ENCODE results near the gene TMUB2. TPM values are rescaled to one million over a fixed set of nuclear protein-coding genes. Genes with fewer than 3 reads are reported as not detected.

Gene TMUB2
- total RNA-seq, 2 experiments from 2014 or later: 21.3 to 25.9 TPM

DNA sequence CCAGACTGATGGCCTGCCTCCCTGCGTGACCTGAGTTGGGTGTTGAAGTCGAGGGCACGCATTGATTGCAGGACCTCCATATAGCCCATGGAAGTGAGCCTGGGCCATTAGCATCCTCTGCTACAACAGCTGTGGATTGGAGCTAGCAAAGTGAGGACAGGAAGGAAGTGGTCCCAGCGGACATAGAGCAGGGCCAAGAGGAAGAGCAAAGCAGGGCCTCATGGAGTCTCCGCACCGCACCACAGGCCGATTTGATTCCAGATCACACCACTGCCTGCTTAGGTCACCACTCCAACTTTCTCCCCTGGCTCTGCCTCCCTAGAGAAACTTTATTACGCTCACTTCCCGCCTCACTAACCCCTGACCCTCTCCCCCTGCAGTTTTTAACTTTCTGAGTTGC, 43.4 kb downstream of the TMUB2 start:
- no peak for DNase-seq (ENCODE audit: low spot score)
- POLR2A ChIA-PET: no interaction called here
- Histone ChIP-seq H4K20me1 (ENCODE audit: insufficient read depth, low read length) (no peaks in the 10 kb centered on the region), H3K36me3 (ENCODE audit: insufficient read depth, low read length) (no peaks in the 10 kb centered on the region), H3K4me2 (ENCODE audit: low read length) (no peak overlapping the region), H3K79me2 (ENCODE audit: insufficient read depth, low read depth, low read length) (no peaks in the 10 kb centered on the region), H2AFZ (ENCODE audit: low read length) (no peak overlapping the region), H3K4me3 (ENCODE audit: low read depth, low read length, poor library complexity, severe bottlenecking) (no peak overlapping the region), H3K4me1 (ENCODE audit: insufficient read depth, low read length, poor library complexity, severe bottlenecking) (peaks cover 9% of the 10 kb centered on the region), H3K27ac (ENCODE audit: low read depth, low read length, poor library complexity, severe bottlenecking) (no peak overlapping the region), H3K9me2 (ENCODE audit: insufficient read depth, low read length) (no peaks in the 10 kb centered on the region), H3K9me3 (ENCODE audit: low read length) (no peaks in the 10 kb centered on the region)
- intact Hi-C loops (cut with micrococcal nuclease; ENCODE audit: unreplicated experiment): no loop called here
- BruUV-seq (replicated peaks): no TSS peak
- CTCF ChIA-PET (ENCODE audit: unreplicated experiment): no interaction called here
- no peak for TF ChIP-seq EZH2phosphoT487 (IDR thresholded peaks at IDR 0.05; ENCODE audit: borderline replicate concordance, low read depth, low read length)
- TF ChIP-seq, protein P1, sequence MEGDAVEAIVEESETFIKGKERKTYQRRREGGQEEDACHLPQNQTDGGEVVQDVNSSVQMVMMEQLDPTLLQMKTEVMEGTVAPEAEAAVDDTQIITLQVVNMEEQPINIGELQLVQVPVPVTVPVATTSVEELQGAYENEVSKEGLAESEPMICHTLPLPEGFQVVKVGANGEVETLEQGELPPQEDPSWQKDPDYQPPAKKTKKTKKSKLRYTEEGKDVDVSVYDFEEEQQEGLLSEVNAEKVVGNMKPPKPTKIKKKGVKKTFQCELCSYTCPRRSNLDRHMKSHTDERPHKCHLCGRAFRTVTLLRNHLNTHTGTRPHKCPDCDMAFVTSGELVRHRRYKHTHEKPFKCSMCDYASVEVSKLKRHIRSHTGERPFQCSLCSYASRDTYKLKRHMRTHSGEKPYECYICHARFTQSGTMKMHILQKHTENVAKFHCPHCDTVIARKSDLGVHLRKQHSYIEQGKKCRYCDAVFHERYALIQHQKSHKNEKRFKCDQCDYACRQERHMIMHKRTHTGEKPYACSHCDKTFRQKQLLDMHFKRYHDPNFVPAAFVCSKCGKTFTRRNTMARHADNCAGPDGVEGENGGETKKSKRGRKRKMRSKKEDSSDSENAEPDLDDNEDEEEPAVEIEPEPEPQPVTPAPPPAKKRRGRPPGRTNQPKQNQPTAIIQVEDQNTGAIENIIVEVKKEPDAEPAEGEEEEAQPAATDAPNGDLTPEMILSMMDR (conservative IDR thresholded peaks at IDR 0.05; ENCODE audit: low read length): no peak

DNA sequence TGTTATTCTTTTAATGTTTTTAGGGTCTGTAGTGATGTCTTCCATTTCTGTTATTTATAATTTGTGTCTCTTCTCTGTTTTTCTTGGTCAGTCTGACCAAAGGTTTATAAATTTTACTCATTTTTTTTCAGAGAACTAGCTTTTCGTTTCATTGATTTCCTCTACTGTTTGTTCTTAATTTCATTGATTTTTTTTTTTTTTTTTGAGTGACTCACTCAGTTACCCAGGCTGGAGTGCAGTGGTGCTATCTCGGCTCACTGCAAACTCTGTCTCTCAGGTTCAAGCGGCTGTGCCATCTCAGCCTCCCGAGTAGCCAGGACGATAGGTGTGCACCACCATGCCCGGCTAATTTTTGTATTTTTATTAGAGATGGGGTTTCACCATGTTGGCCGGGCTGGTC, 45.3 kb downstream of the TMUB2 start:
- BruUV-seq (replicated peaks): no TSS peak
- H3K9me3 ChIP-seq (ENCODE audit: low read length): no peaks in the 10 kb centered on the region
- no peaks in the 10 kb centered on the region for H4K20me1 ChIP-seq (ENCODE audit: insufficient read depth, low read length)
- DNase-seq (ENCODE audit: low spot score): no peak
- H3K4me1 ChIP-seq (ENCODE audit: insufficient read depth, low read length, poor library complexity, severe bottlenecking): peaks cover 5% of the 10 kb centered on the region
- no peak overlapping the region for H3K4me3 ChIP-seq (ENCODE audit: low read depth, low read length, poor library complexity, severe bottlenecking)
- no peaks in the 10 kb centered on the region for H3K36me3 ChIP-seq (ENCODE audit: insufficient read depth, low read length)
- no peak overlapping the region for H3K27ac ChIP-seq (ENCODE audit: low read depth, low read length, poor library complexity, severe bottlenecking)
- intact Hi-C loops (cut with micrococcal nuclease; ENCODE audit: unreplicated experiment): no loop called here
- ChIA-PET CTCF (ENCODE audit: unreplicated experiment) (no interaction called here), POLR2A (no interaction called here)
- H3K4me2 ChIP-seq (ENCODE audit: low read length): no peak overlapping the region
- no peaks in the 10 kb centered on the region for H3K9me2 ChIP-seq (ENCODE audit: insufficient read depth, low read length)
- TF ChIP-seq, protein P1 (conservative IDR thresholded peaks at IDR 0.05; ENCODE audit: low read length): no peak
- TF ChIP-seq EZH2phosphoT487 (IDR thresholded peaks at IDR 0.05; ENCODE audit: borderline replicate concordance, low read depth, low read length): no peak
- H3K79me2 ChIP-seq (ENCODE audit: insufficient read depth, low read depth, low read length): no peaks in the 10 kb centered on the region
- H2AFZ ChIP-seq (ENCODE audit: low read length): no peak overlapping the region

DNA sequence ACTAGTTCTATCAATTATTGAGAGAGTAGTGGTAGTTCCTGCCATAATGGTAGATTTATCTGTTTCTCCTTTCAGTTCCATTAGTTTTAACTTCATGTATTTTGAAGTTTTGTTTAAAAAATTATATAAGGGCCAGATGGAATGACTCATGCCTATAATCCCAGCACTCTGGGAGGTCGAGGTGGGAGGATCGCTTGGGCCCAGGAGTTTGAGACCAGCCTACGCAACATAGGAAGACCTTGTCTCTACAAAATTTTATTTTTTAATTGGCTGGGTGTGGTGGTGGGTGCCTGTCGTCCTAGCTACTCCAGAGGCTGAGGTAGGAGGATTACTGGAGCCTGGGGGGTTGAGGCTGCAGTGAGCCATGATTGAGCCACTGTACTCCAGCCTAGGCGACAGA, 46.8 kb downstream of the TMUB2 start:
- intact Hi-C loops (cut with micrococcal nuclease; ENCODE audit: unreplicated experiment): no loop called here
- H3K27ac ChIP-seq (ENCODE audit: low read depth, low read length, poor library complexity, severe bottlenecking): no peak overlapping the region
- no peaks in the 10 kb centered on the region for H3K4me1 ChIP-seq (ENCODE audit: insufficient read depth, low read length, poor library complexity, severe bottlenecking)
- TF ChIP-seq EZH2phosphoT487 (IDR thresholded peaks at IDR 0.05; ENCODE audit: borderline replicate concordance, low read depth, low read length): no peak
- TF ChIP-seq, protein P1 (conservative IDR thresholded peaks at IDR 0.05; ENCODE audit: low read length): no peak
- CTCF ChIA-PET (ENCODE audit: unreplicated experiment): no interaction called here
- H3K36me3 ChIP-seq (ENCODE audit: insufficient read depth, low read length): no peaks in the 10 kb centered on the region
- H3K4me2 ChIP-seq (ENCODE audit: low read length): no peak overlapping the region
- no peak overlapping the region for H3K4me3 ChIP-seq (ENCODE audit: low read depth, low read length, poor library complexity, severe bottlenecking)
- H3K79me2 ChIP-seq (ENCODE audit: insufficient read depth, low read depth, low read length): no peaks in the 10 kb centered on the region
- DNase-seq (ENCODE audit: low spot score): no peak
- no TSS peak for BruUV-seq (replicated peaks)
- no peaks in the 10 kb centered on the region for H3K9me3 ChIP-seq (ENCODE audit: low read length)
- no peaks in the 10 kb centered on the region for H3K9me2 ChIP-seq (ENCODE audit: insufficient read depth, low read length)
- no peak overlapping the region for H2AFZ ChIP-seq (ENCODE audit: low read length)
- POLR2A ChIA-PET: no interaction called here
- H4K20me1 ChIP-seq (ENCODE audit: insufficient read depth, low read length): no peaks in the 10 kb centered on the region
